Stimulated activated CD8-positive, alpha-beta memory T cell treated with anti-CD3 and anti-CD28 coated beads, Interleukin-12 subunit alpha, Interleukin-12 subunit beta, amount 100 ng/mL, for 24 hours (primary cell): ENCODE results near the gene PELI2.

Source experiments
- DNase-seq: peaks from one replicate; pipeline ENCODE4 v3.0.0-alpha.2; 2020; ENCODE audit errors: extremely low read depth

PELI2 gene

GRCh38 chr14:56244138-56244789, 126.1 kb downstream of the PELI2 start:
- DNase-seq = no peak

DNA sequence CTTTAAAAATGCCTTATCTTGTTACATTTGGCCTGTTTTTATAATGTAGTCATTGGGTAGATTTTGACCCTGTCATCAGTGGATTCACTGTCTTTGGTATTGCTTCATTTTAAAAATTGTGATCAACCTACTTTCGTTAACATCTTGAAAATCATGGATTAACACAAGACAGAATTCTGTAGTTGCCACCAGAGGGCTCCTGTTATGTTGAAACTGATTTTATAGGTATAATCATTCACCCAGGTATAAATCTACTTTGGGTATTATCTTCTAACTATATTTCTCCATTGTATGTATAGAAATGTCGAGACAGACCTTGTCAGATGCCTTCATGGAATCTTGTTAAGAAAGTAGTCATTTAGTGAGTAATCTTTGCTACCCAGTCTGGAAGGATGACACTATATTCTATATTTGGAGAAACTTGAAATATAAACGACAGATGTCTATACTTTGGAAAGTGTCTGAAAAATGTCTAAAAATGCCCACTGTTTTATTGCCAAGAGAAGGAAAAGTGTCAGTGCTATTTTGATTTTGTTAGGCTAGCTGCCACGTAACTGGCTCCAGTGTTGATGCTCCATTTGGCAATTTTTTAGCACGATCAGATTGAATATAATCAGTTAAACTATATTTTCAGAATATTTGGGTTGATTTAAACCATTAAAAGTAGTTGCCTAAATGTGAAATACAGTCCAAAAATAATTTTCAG, 129.4 kb downstream of the PELI2 start:
- DNase-seq = no peak

GRCh38 chr14:56248442-56248841, 130.2 kb downstream of the PELI2 start:
- no peak for DNase-seq

DNA sequence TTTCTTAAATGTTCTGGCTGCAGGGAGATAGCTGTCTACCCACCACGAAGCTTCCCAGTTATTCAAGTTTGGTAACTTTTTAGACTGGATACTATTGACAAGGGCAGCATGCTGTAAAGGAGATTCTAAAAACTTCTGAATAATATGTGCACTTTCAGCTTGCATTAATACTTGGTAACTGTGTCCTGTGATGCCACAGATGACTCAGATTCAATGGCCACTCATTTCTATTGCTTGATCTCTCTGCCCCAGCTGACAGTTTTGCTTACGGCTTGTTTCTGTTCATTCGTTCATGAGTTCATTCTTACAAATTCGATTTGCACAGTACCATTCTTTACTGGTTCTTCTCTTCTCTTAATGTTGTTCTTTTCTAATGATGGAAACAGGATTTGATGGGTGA, 142.8 kb downstream of the PELI2 start:
- no peak for DNase-seq

DNA sequence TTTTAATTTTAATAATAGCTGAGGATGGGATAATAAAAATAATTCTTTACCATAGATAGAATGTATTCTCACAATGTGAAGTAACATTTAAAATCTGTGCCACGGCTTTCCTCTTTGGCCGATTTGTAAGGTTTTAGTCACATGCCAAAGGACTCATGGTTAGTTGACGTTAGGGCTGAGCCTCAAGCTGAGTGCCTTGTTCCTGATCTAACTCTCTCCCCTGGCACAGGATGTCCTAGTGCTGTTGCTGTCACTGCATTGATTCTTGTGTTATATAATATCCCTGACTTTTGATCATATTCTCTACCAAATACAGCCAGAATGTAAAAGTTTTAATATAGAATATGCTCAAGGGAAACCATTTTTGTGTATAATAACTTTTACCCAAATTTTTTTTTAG, 144.3 kb downstream of the PELI2 start:
- no peak for DNase-seq

DNA sequence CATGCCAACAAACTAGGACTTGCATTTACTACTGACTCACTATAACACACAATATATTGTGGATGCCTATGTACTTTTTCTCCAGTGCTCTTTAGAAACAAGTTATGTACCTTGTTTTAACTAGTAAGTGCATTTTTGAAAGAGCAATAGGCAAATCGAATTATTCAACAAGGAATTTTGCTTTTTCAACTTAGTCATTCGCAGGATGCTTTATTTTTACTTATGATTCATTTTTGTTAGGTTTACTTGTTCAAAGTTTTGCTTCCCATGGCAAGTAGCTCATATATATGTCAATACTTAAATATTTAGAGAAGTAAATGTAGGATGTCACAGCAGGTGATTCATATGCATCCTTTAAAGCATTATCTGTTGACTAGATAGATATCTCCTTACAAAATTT, 149.8 kb downstream of the PELI2 start:
- no peak for DNase-seq

- DNase-seq = no peak
Measured at GRCh38 chr14:56268673-56269072, 150.5 kb downstream of the PELI2 start.

- DNase-seq = no peak
Measured at GRCh38 chr14:56270921-56271320, 152.7 kb downstream of the PELI2 start.

DNA sequence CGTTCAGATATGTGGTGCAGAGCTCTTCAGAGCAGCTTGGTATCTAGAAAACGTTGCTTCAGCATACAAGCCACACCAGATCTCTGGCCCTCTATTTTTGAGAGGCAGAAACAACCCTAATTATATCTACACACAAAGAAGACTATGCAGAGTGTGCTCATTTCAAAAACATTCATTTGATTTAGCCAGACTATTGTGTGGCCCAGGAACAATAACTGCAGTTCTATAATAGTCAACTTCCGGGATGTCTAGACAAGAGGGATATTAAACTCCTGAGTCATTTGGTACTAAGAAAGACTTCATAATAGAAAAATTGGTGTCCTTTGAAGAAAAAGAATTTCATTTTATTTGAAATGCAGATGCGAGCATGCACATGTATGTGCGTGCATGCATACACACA, 153.8 kb downstream of the PELI2 start:
- DNase-seq = no peak

DNA sequence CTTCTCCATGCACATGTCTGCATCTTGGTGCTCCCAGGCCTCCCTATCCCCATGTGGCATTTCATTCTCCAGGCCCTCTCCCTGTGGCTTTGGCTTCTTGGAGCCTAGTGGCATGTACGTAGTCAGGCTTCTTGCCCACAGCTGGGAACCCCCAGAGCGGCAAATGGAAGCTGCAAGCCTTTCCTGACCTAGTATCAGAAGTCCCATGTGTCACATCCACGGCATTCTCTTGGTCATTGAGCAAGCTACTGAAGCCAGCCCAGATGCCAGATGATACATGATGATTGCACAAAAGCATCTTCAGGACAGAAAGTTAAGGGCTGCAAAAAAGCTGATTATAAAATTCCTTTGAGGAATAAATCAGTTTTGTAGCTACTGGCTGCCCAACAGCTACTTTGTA, 154.9 kb downstream of the PELI2 start:
- DNase-seq = no peak

DNA sequence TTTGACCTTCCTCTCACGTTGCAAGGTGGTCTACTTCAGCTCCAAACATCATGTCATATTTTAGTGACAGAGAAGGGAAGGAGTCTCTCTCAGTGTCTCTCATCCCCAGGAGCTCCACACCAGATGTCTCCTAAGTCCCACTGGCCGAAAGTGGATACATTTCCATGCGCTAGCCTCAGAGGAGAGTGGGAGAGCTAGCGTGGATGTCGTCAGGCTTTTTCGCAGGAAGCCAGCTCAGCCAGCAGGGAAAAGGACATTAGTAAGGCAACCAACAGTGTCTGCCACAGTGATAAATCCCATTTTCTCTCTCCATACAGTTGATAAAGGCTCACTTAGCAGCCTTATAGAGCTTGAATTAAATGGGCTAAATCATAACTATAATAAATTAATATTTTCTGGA, 155.7 kb downstream of the PELI2 start:
- DNase-seq = no peak

GRCh38 chr14:56274556-56274955, 156.3 kb downstream of the PELI2 start:
- DNase-seq = no peak

DNA sequence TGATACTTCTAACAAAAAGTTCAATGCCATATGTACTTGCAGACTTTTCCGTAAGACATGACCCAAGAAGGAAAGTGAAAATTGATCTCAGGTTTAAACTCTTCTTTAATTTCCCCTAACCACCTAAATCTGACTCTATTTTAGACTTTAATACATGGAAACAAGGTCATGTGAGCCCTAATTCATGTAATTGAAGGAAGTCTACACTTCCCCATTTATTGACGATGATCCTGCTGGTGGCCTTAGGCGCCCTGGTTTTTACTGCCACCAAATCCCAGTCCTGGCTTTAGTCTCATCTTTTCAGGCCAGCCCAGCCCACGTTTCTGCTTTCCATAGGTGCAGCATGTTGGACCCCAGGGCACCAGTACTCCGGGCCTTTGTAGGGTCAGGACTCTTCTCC, 157.9 kb downstream of the PELI2 start:
- no peak for DNase-seq

- DNase-seq = no peak
Measured at GRCh38 chr14:56278383-56278782, 160.2 kb downstream of the PELI2 start.

- DNase-seq = no peak
Measured at GRCh38 chr14:56280843-56281242, 162.6 kb downstream of the PELI2 start.

DNA sequence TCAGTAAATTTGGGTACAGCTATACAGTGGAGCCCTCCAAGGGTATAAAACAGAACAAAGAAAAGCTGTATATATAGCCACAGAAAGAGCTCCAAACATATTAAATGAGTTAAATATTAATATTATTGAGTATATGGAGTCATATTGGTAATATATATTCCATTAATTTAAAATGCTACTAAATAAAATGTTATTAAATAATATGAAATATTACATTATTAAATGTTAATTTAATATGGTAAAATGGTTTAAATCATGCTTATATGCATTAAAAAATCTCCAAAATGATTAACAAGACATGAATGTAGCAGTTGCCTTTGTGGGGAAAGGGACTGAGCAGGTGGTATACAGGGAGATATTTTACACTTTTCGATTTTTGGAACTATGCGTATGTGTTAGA, 164.0 kb downstream of the PELI2 start:
- no peak for DNase-seq

GRCh38 chr14:56284641-56285040, 166.4 kb downstream of the PELI2 start:
- no peak for DNase-seq

DNA sequence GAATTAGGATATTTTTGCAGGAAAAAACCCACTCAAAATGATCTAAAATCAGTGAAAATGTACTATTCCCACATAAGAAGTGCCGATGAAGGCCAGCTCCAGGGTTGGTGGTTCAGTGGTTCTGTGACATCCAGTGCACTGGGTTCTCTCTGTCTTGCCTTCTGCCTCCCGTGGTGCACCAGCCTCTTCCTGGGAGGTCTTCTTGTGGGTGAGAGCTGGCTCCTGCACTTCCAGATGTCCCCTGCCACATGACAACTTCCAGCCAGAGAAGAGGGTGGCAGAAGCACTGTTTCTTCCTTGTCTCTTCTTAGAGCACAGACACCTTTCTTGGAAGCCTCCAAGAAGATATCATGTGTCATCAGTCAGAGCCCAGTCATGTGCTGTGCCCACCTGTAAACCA, 170.9 kb downstream of the PELI2 start:
- DNase-seq = no peak

GRCh38 chr14:56290195-56290594, 172.0 kb downstream of the PELI2 start:
- DNase-seq = no peak

GRCh38 chr14:56292970-56293369, 174.8 kb downstream of the PELI2 start:
- DNase-seq = no peak

- no peak for DNase-seq
Measured at GRCh38 chr14:56293506-56293905, 175.3 kb downstream of the PELI2 start.

DNA sequence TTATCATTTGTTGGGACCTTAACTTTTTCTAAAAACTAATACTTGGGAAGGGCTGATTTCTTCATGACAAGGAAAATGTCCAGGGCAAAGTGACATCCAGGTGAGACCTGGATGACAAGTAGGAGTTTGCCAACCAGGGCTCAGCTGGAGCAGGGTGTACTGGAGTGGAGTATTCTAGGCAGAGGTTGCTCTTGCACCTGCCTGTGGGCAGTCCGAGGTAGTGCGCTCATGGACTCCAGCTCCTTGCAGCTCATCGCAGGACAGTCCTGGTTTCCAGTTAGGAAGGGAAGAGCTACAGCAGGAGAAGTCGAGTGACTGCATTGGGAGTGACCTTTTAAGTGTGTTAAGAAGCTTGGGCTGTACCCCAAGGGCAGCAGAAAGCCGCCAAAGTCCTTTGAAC, 175.9 kb downstream of the PELI2 start:
- no peak for DNase-seq

DNA sequence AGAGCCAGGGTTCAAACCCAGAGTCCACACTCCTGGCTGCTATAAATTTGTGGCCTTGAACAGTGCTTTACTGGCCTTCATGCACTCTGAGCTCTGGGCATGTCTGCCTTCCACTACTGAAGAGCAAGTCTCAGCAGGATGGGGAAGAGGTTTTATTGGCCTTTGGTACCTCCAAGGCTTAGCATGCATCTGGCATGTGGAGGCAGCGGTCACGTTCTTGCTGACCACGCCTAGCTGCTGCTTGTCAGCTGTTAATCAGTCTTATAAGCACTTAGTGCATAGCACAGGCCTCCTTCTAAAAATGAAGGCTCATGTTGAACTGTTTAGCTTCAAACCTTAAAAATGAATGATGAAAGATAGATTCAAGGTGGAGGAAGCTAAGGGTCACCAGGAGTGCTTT, 177.5 kb downstream of the PELI2 start:
- no peak for DNase-seq

- DNase-seq = no peak
Measured at GRCh38 chr14:56297449-56297848, 179.2 kb downstream of the PELI2 start.
